OCI-M2 (cell line): ENCODE data around the gene MGAM2.

Source experiments
- DNase-seq: peaks from one replicate; lab custom pipeline; 2025; ENCODE audit not compliant: unreplicated experiment; lab: John Stamatoyannopoulos, UW

MGAM2 gene

DNA sequence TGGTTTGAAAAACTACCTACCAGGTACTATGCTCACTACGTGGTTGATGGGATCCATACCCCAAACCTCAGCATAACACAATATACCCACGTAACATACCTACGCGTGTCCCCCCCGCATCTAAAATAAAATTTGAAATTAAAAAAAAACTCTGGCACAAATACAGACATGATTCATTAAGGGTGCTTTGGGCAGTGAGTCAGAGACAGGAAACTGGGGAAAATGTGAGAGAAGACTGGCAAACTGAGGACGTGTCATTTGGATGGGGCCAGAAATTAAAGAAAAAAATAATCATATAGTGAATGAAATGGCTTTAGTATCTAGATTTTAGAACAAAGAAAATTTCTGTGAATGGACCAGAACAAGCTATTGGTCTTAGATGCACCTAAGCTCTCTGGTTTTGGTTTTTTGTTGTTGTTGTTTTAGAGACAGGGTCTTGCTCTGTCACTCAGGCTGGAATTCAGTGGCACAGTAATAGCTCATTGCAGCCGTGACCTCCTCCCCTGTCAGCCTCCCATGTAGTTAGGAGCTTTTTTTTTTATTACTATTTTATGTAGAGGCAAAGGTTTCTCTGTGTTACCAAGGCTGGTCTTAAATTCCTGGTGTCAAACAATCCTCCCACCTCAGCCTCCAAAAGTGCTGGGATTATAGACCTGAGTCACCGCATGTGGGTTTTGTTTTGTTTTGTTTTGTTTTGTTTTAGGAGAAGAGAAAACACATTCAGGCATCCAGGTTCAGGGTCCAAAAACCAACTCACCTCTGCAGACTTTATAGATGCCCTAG, 152.3 kb downstream of the MGAM2 start:
- DNase-seq: no peak
